WI38 (cell line): ENCODE results near the gene MAPK6.
"Not testable (repeated sequence)": the region's sequence is repeated elsewhere in the genome, so short reads cannot be mapped to it uniquely, and the experiment has no call there.

Experiments used
- H3K4me3 ChIP-seq: 2 replicates; pipeline ENCODE4 v1.5.1; 2011; ENCODE audit warnings: low read depth, mild to moderate bottlenecking, control low read depth, low read length
- TF ChIP-seq, protein P1 (sequence below): IDR thresholded peaks from 2 replicates; pipeline ENCODE4 v1.5.1; 2012; ENCODE audit warnings: low read depth, mild to moderate bottlenecking, control low read depth, low read length

Gene MAPK6

DNA sequence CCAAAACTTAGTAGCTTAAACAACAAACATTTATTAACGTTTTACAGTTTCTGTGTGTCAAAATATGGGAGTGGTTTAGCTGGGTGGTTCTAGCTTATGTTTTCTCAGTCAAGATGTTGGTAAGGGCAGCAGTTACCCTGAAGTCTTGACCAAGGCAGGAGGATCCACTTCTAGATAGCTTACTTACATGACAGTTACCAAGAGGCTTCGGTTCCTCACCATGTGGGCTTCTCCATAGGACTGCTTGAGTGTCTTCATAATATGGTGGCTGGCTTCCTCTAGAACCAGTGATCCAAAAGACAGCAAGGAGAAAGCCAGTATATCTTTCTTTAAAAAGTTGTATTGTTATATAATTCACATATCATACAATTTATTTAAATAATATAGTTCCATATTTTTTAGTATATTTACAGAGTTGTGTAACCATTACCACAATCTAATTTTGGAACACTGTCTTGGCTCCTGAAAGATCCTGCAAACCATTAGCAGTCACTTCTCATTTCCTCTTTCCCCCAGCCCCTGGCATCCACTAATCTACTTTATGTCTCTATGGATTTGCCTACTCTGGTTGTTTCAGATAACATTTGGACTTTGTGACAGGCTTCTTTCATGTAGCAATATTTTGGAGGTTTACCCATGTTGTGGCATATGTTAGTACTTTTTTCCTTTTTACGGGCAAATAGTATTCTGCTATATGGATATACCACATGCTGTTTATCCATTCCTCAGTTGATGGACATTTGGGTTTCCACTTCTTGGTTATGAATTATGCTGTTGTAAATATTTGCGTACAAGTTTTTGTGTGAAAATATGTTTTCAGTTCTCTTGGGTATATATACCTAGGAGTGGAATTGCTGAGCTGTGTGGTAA, 33.3 kb downstream of the MAPK6 start:
- H3K4me3 ChIP-seq, result no peak overlapping the region
- TF ChIP-seq, protein P1, sequence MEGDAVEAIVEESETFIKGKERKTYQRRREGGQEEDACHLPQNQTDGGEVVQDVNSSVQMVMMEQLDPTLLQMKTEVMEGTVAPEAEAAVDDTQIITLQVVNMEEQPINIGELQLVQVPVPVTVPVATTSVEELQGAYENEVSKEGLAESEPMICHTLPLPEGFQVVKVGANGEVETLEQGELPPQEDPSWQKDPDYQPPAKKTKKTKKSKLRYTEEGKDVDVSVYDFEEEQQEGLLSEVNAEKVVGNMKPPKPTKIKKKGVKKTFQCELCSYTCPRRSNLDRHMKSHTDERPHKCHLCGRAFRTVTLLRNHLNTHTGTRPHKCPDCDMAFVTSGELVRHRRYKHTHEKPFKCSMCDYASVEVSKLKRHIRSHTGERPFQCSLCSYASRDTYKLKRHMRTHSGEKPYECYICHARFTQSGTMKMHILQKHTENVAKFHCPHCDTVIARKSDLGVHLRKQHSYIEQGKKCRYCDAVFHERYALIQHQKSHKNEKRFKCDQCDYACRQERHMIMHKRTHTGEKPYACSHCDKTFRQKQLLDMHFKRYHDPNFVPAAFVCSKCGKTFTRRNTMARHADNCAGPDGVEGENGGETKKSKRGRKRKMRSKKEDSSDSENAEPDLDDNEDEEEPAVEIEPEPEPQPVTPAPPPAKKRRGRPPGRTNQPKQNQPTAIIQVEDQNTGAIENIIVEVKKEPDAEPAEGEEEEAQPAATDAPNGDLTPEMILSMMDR, result no peak

DNA sequence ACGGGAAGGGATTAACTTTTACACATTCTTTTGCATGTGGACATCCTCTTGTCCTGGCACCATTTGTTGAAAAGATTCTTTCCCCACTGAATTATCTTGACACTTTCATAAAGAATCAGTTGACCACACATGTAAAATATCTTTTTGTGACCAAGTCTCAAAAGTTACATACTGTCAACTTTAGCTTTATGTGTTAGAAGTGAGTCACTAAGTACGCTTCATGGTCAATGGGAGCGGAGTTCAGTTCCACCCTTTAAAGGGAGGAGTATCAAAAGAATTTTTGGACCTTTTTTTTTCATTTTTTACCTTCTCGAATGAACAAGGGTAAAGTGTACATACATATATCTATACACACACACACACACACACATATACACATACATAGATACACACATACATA, 35.4 kb downstream of the MAPK6 start:
- TF ChIP-seq, protein P1, result no peak
- H3K4me3 ChIP-seq, result no peak overlapping the region

DNA sequence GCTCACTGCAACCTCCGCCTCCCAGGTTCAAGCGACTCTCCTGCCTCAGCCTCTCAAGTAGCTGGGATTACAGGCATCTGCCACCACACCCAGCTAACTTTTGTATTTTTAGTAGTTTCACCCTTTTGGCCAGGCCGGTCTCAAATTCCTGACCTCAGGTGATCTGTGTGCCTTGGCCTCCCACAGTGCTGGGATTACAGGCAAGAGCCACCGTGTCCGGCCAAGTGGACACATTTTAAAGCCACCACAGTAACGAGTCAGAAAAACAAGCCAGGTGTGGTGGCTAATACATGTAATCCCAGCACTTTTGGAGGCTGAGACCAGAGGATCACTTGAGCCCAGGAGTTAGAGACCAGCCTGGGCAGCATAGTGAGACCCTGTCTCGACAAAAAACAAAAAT, 35.8 kb downstream of the MAPK6 start:
- H3K4me3 ChIP-seq, result not testable (repeated sequence)

DNA sequence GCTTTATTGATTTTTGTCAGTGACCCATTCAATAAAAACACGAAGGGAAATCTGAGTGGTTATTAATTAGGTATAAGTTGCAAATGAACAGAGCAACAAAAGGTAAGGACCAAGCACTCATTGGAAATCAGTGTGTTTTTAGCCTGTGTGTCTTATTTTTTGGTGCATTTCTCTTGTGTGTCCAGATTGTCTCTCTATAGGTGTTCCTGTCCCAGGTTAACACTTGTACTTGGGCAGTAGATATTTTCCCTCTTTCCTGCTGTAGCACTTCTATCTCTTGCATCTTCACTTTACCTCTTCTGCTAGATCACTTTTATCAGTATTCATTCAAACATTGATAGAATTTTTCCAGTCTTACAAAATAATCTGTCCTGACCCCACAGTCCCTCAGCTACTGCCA, 37.0 kb downstream of the MAPK6 start:
- TF ChIP-seq, protein P1, result no peak
- H3K4me3 ChIP-seq, result no peak overlapping the region

DNA sequence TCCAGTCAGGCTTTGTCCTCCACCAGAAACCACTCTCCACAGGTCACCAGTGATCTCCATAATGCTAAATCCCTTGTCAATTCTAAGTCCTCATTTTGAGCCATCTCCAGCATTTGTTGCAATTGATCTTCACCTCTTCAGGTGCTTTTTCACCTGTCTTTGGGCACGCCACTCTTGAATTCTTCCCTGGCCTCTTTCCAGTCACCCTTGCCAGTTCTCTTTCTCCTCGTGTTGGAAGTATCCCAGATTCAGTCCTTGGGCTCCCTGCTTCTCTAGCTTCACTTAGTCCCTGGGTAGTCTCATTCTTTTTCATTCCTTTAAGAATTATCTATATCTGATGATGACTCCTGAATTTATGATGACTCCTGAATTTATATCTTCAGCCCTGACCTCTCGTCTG, 37.5 kb downstream of the MAPK6 start:
- H3K4me3 ChIP-seq, result no peak overlapping the region
- TF ChIP-seq, protein P1, result no peak

DNA sequence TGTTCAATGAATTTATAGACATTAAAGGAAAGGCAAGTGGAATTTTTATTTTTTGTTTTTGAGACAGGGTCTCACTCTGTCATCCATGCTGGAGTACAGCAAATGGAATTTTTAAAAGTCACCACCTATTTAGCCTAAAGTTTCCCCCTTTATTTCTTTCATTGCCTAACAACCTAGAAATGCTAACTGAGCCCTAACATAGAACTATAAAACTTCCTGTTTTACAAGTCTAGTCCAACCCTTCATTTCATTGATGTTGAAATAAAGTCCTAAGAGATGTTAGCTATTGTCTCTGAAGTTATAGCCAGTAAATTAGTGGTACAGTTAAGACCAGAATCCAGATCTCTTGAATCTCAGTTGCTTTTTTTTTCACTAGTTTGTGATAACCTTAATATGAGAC, 39.0 kb downstream of the MAPK6 start:
- TF ChIP-seq, protein P1, result no peak
- H3K4me3 ChIP-seq, result no peak overlapping the region

DNA sequence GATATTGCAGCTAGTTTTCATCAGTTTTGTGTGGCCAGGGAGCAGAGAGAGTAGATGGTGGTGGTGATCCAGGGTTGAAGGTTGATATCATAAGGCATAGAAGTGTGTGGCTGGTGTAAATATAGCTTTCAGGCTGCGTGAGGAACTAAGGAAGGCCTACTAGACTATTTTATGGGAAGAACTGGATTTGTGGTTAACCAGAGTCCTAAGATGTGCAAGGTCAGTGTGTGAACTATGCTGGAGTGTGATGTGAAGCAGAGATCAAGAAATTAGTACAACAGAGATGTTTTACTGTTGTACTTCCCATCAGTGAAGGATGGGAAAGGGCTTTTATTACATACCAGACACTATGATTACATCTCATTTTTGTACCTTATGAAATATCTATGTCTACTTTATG, 41.5 kb downstream of the MAPK6 start:
- H3K4me3 ChIP-seq, result no peak overlapping the region
- TF ChIP-seq, protein P1, result no peak
